ENCODE measurements around the gene ROBO2.
A peak's percentile ranks its signal among the peaks of the same experiment; 100 is the strongest.

The ROBO2 gene

GRCh38 chr3:77052051-77052501, 12.2 kb downstream of the ROBO2 start:
- DNase-seq = no peak

GRCh38 chr3:77052733-77053670, 13.1 kb downstream of the ROBO2 start:
- no peak for DNase-seq

- DNase-seq = no peak
Measured at GRCh38 chr3:77053795-77054194, 13.9 kb downstream of the ROBO2 start.

- no peak for DNase-seq
Measured at GRCh38 chr3:77055841-77056341, 16.0 kb downstream of the ROBO2 start.

- DNase-seq = no peak
Measured at GRCh38 chr3:77059354-77059753, 19.5 kb downstream of the ROBO2 start.

- DNase-seq = no peak
Measured at GRCh38 chr3:77063423-77063822, 23.5 kb downstream of the ROBO2 start.

- no peak for DNase-seq
Measured at GRCh38 chr3:77065750-77066149, 25.9 kb downstream of the ROBO2 start.

- DNase-seq = no peak
Measured at GRCh38 chr3:77066829-77067228, 26.9 kb downstream of the ROBO2 start.

GRCh38 chr3:77068808-77069207, 28.9 kb downstream of the ROBO2 start:
- no peak for DNase-seq

GRCh38 chr3:77071364-77071763, 31.5 kb downstream of the ROBO2 start:
- DNase-seq = no peak

- no peak for DNase-seq
Measured at GRCh38 chr3:77071809-77072208, 31.9 kb downstream of the ROBO2 start.

- no peak for DNase-seq
Measured at GRCh38 chr3:77072232-77072631, 32.3 kb downstream of the ROBO2 start.

- DNase-seq = no peak
Measured at GRCh38 chr3:77078279-77078678, 38.4 kb downstream of the ROBO2 start.

GRCh38 chr3:77079988-77080610, 40.2 kb downstream of the ROBO2 start:
- DNase-seq = no peak

GRCh38 chr3:77081240-77081661, 41.4 kb downstream of the ROBO2 start:
- peak; percentile 48 for DNase-seq

- no peak for DNase-seq
Measured at GRCh38 chr3:77084511-77084910, 44.6 kb downstream of the ROBO2 start.

- DNase-seq = no peak
Measured at GRCh38 chr3:77086408-77086807, 46.5 kb downstream of the ROBO2 start.

GRCh38 chr3:77091809-77092208, 51.9 kb downstream of the ROBO2 start:
- no peak for DNase-seq

GRCh38 chr3:77093101-77093500, 53.2 kb downstream of the ROBO2 start:
- no peak for DNase-seq

- DNase-seq = no peak
Measured at GRCh38 chr3:77096145-77096544, 56.2 kb downstream of the ROBO2 start.

- no peak for DNase-seq
Measured at GRCh38 chr3:77096966-77097890, 57.3 kb downstream of the ROBO2 start.

GRCh38 chr3:77102951-77103769, 63.3 kb downstream of the ROBO2 start:
- no peak for DNase-seq

Measured in amniotic stem cell (primary cell).